ENCODE data around the gene NTMT2.
"Not testable (repeated sequence)": the region's sequence is repeated elsewhere in the genome, so short reads cannot be mapped to it uniquely, and the experiment has no call there.

Gene NTMT2

DNA sequence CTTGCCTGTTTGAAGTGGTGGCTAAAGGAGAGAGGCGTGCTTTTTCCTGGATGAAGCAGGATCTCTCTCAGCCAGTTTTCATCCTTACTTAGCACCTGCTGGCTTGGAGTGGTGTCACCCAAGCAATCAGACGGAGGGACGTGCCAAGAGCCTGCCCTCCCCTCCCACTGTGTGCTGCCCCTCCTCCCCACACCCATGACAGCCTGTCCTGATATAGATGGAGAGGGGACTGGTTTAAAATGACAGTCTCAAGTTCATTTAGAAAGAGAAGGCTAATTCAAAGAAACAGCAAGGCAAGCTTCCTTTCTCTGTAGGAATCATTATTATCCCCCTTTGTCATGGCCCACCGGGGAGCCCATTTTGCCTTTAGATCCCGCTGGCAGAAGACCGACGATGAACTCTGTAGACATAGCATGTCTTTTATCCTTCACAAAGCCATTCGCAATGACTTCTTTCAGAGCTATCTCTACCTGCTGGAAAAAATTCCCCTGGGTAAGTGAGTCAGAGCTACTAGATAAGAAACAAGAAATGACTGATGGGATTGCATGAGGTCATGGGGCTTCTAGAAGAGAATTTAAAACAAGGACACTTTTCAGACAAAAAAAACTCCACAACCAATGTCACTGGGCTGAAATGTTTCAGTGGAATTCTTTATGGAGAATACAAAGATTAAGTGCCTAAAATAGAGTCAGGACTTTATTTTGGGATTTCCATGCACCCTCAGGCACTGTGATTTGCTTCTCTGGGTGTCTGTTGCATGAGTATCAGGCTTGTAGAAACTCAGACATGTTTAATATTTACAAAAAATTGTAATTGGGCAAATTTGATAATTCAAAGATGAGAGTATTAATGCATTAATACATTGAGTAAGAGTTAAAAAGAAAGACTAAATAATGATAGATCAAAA, at the start of gene NTMT2:
Gene NTMT2, plus strand, starts transcription at position 190 of the 907 bp plus-strand sequence. Its CDS starts 149 bp downstream, at position 339.
- ATAC-seq, result no peak
- DNase-seq, result no peak

DNA sequence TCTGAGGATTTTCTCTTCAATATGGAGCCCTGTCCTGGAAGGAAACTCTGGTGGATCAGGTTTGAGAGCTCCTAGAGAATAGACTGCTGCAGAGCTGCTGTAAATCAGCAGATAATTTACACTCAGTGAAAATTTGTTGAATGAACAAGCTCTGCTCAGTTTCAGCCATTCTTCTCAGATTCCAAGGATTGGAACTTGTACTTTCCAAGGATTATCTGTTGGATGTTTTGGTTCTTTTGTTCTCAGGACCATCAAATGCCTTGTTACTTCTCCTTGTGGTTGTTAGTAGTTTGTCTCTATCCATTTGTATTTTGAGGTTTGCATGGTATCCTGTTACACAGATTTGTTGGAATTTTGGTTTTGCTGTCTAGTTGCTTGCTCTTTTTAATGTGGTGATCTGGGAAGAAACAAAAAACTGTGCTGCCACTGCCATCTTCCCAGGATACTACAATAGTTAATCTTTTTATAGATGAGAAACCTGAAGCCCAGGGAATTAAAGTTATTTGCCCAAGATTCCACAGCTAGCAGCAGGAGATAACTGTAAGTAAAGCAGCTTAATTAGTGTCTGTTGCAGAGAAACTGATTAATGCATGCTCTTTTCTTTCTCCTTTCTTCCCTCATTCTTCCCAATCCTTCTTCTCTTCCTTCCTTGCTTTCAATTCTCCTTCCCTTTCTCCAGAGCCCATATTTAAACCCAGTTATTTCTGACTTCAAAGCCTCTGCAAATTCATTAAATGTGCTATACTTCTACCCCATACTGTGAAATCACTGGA, 49.6 kb upstream of the NTMT2 start:
- no peak for ATAC-seq

GRCh38 chr1:170096806-170097340, 48.9 kb upstream of the NTMT2 start:
- DNase-seq (no peak), ATAC-seq (no peak)

More for the DNA sequence above, 49.6 kb upstream of the NTMT2 start:
- no peak for DNase-seq

DNA sequence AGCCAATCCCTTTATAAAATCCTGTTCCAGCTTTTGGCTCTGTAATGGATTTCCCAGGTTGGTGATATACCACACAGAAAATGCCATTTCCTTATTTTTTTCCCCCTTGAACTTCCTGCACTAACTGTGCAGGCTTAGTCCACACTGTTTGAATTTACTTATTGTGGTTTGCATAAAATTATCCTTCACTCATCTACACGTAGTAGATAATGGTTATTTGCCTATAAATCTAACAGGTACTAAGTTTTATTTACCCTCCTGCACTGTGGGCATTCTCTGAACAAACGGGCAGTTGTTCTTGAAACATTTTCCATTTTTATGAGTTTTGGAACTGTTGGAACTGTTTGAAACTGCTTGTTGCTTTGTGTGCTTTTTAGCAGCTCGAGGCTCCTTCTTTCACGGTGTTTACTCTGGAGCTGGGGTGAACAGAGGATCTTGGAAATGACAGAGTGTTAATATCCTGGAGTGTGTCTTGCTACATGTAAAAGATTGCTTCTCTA, 48.3 kb upstream of the NTMT2 start:
- no peak for DNase-seq
- ATAC-seq, result no peak

DNA sequence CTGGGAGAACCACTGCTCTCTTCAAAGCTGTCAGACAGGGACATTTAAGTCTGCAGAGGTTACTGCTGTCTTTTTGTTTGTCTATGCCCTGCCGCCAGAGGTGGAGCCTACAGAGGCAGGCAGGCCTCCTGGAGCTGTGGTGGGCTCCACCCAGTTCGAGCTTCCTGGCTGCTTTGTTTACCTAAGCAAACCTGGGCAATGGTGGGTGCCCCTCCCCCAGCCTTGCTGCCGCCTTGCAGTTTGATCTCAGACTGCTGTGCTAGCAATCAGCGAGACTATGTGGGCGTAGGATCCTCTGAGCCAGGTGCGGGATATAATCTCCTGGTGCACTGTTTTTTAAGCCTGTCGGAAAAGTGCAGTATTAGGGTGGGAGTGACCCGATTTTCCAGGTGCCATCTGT, 32.6 kb upstream of the NTMT2 start:
- DNase-seq, ATAC-seq: not testable (repeated sequence)

DNA sequence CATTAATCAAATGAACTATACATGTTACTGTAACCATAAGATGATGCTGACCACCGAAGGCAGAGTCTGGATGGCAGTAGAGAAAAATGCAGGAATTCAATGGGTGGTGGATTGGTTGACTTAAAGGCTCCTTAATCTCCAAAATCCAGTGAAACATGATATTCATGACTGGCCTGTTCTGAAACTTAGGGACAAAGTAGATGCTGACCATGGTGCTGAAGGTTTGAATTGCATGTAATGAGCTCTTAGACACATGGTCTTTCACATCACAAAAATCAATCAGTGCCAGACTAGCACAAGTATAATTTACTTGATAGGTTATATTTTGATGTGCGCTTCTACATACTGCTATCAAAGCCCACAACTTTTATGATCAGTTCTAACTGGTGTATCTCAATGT, 30.9 kb upstream of the NTMT2 start:
- DNase-seq (no peak), ATAC-seq (no peak)

GRCh38 chr1:170122366-170122765, 23.4 kb upstream of the NTMT2 start:
- no peak for DNase-seq
- no peak for ATAC-seq

DNA sequence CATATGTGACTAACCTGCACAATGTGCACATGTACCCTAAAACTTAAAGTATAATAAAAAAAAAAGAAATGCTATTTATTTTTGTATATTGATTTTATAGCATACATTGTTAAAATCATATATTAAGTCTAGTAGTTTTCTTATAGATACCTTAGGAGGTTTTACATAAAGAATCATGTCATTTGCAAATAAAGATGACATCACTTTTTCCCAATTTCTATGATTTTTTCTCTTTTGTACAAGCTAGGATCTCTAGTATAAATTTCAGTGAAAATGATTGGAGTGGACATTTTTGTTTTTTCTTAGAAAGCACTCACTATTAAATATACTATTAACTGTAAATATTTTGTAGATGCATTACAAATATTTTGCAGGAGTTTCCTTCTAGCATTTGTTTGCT, 20.5 kb upstream of the NTMT2 start:
- ATAC-seq (no peak), DNase-seq (no peak)

DNA sequence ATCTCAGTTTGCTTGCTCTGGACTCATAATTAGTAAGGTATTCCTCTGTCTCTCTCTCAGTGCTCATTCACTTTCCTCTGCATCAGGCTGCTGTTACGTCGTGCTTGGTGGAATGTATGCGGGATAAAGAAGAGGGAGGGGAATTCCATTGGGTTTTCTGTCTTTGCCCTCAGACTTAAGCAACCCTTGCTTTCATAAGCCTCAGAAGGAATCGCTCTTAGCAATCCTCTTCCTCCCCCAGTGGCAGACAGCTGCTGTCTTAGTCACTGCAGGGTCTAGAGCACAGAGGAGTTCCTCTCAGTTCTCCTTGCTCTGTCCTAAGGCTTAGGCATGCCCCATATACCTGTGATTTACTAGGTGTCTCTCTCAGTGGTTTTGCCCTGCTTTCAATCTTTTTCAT, 19.1 kb upstream of the NTMT2 start:
- DNase-seq (no peak), ATAC-seq (peak; percentile 43)

DNA sequence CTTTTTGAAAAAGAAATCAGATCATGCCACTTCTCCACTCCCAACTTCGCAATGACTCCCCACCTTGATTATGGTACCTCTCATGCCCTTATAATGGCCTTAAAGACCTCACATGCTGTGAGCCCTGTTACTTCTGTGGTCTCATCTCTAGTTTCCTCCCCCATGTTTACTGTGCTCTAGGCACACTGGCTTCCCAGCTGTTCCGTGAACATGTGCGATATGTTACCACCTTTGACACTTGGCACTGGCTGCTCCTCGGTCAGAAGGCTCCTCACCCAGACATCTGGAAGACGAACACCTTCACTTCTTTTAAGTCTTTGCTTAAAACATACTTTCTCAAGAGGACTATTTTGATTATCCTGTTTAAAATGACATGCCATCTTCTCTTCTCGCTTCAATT, 14.3 kb upstream of the NTMT2 start:
- DNase-seq, result no peak
- ATAC-seq, result no peak

GRCh38 chr1:170131984-170132383, 13.8 kb upstream of the NTMT2 start:
- no peak for ATAC-seq
- no peak for DNase-seq

DNA sequence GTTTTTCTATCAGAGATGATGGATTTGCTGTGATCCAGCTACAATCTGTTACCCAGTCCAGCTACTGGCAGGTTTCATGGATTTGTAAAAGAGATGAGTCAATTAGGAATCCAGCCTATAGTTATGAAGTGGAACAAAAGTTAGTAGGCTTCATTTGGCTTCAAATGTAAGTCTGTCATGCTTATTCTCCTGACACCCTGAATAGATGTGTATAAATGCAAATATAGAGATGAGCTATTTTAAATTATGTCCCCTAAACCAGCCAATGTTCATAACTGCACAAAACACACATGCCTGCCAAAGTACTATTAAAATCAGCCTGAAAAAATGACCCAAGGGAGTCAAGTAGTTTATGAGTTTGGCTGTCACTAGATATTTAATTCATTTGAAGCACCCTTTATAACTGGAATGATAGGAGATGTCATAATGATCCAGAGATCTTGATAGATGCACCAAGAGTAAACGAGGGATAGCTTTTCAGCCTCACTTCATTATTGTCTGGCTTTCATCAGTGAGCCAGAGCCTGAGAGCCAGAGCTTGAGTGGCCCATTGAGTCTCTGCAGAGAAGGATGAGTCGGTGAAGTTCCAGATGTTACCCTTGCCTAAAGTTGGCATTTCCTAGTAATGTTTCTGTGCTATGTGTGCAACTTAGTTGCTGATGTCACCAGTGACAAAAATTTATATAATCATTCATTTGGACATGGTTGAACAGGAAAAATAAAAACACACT, 11.8 kb upstream of the NTMT2 start:
- DNase-seq (no peak), ATAC-seq (no peak)

DNA sequence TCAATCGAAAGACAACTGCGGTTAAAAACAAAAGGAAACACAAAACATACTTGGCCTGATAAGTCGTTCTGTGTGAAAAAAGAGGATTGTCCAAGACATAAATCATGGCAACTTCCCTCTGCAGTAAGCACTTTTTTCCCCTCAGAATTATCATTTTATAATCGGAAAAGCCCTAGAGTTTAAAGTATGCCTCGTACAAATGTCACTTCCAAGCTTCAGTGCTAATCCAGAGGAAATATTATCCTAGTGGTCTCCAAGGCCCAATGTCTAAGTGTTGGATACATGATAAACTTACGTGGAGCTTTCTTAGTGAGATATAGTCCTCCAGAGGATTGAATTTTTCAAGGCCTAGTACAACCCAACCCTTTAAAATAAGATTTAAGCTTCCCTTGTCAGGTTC, 11.2 kb upstream of the NTMT2 start:
- no peak for ATAC-seq
- no peak for DNase-seq

GRCh38 chr1:170140371-170140770, 5.4 kb upstream of the NTMT2 start:
- DNase-seq (no peak), ATAC-seq (no peak)

GRCh38 chr1:170145061-170145460, 698 bp upstream of the NTMT2 start:
- DNase-seq (no peak), ATAC-seq (no peak)

- DNase-seq (no peak), ATAC-seq (peak; percentile 32)
These were observed 1.0 kb downstream of the NTMT2 start for GRCh38 chr1:170146720-170147263.

DNA sequence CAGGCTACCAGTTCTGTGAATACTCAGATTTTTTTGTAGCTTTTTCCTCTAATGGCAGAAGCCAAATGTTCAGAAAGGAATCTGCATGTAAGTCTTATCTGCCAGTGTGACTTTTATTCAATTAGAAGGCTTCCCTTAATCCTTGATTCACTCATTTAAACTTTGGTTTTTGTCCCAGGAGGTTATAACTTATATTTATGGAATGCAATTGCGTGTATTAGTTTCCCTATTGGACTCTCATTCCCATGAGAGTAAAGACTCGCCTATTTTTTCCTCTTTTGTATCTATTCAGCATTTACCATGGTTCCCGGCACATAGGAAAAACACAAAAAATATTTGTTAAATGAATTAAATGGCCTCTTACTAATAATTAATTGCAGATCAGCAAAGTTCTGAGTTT, 3.5 kb downstream of the NTMT2 start:
- ATAC-seq (no peak), DNase-seq (no peak)

- no peak for ATAC-seq
These were observed 4.3 kb downstream of the NTMT2 start for GRCh38 chr1:170150016-170150415.

GRCh38 chr1:170150921-170151320, 5.2 kb downstream of the NTMT2 start:
- ATAC-seq (no peak), DNase-seq (no peak)

More at GRCh38 chr1:170150016-170150415, 4.3 kb downstream of the NTMT2 start:
- DNase-seq, result no peak

DNA sequence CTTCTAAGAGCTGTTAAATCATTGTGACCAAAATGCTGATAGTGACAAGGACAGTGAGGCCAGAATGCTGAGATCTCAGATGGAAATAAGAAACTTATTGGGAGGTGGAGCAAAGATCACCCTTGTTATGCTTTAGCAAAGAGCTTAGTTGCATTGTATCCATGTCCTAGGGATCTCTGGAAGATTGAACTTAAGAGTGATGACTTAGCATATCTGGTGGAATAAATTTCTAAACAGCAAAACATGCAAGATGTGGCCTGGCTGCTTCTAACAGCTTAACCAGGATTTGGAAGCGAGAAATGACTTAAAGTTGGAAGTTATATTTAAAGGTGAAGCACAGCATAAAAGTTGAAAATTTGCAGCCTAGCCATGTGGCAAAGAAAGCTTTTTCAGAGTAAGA, 7.7 kb downstream of the NTMT2 start:
- no peak for ATAC-seq
- DNase-seq, result no peak

DNA sequence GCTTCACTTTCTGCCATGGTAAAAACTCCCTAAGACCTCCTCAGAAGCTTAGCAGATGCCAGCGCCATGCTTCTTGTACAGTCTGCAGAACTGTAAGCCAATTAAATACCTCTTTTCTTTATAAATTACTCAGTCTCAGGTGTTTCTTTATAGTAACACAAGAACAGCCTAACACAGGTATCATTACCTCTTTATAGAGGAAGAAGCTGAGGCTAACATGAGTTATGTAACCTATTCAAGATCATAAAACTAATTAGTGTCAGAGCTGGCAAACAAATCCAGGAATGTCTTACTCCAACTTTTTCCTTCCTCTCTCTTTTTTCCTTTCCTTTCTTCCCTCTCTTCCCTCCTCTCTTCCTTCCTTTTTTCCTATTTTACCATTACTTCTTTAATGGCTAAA, 9.3 kb downstream of the NTMT2 start:
- no peak for DNase-seq
- no peak for ATAC-seq

GRCh38 chr1:170156594-170156993, 10.8 kb downstream of the NTMT2 start:
- ATAC-seq, result no peak
- no peak for DNase-seq
